GM12872 (cell line): ENCODE data around the gene DPM3.

Source experiments
- CTCF ChIP-seq: IDR thresholded peaks from 3 replicates; pipeline ENCODE4 v1.5.1; 2011; ENCODE audit warnings: low read depth, mild to moderate bottlenecking, low read length, moderate library complexity; ENCODE audit not compliant: insufficient read depth

DPM3 gene

GRCh38 chr1:155099331-155099730 lies 41.0 kb downstream of the DPM3 start:
- TF ChIP-seq CTCF = no peak

GRCh38 chr1:155094622-155094948 lies 45.7 kb downstream of the DPM3 start:
- no peak for TF ChIP-seq CTCF

GRCh38 chr1:155093911-155094621 lies 46.3 kb downstream of the DPM3 start:
- 0 out of 3 replicates have a peak, but pooled peaks have one; percentile 33 for TF ChIP-seq CTCF

GRCh38 chr1:155092641-155093040 lies 47.7 kb downstream of the DPM3 start:
- no peak for TF ChIP-seq CTCF

GRCh38 chr1:155092131-155092530 lies 48.2 kb downstream of the DPM3 start:
- no peak for TF ChIP-seq CTCF

GRCh38 chr1:155091071-155092051 lies 49.0 kb downstream of the DPM3 start:
- peak; percentile 99 for TF ChIP-seq CTCF
